Adrenal gland (tissue), 19 donors: ENCODE measurements around the gene RASA4. TPM values are rescaled to one million over a fixed set of nuclear protein-coding genes. Genes with fewer than 3 reads are reported as not detected.
"Not testable (repeated sequence)": the region's sequence is repeated elsewhere in the genome, so short reads cannot be mapped to it uniquely, and the experiment has no call there.

Source experiments
- DNase-seq, 7 donors: peaks; one replicate each; pipeline ENCODE4 v3.0.0-alpha.2; 2019 to 2020
- H3K27ac ChIP-seq, 5 donors: fragments of 200-600 bp; sonication (generic) in 4 of 5; 1 replicate in 3 of 5; 2 replicates in 2 of 5; pipeline versions ENCODE4 v1.5.1 to v1.8.0; 2016 to 2020; ENCODE audit warnings: mild to moderate bottlenecking in 1 of 5
- H3K27me3 ChIP-seq: fragments of 200-600 bp; 2 replicates; pipeline ENCODE4 v1.8.0; 2021
- H3K36me3 ChIP-seq, 2 donors: fragments of 200-600 bp; replicated peaks in 1 of 2; 1 replicate in 1 of 2; 2 replicates in 1 of 2; pipeline versions ENCODE4 v1.5.1 to v1.8.0; 2018 to 2022
- H3K4me1 ChIP-seq, 2 donors: fragments of 200-600 bp; replicated peaks in 1 of 2; 1 replicate in 1 of 2; 2 replicates in 1 of 2; pipeline versions ENCODE4 v1.5.1 to v1.8.0; 2018 to 2021
- H3K4me3 ChIP-seq, 4 donors: fragments of 200-600 bp; sonication (generic) in 3 of 4; one replicate each; pipeline ENCODE4 v1.5.1; 2016 to 2018
- H3K9me3 ChIP-seq, 3 donors: fragments of 200-600 bp; sonication (generic) in 1 of 3; replicated peaks in 1 of 3; 1 replicate in 2 of 3; 2 replicates in 1 of 3; pipeline versions ENCODE4 v1.5.1 to v1.8.0; 2016 to 2021
- WGBS, 4 donors: extraction: QIAGEN DNeasy Blood & Tissue Kit in 2 of 4; methylation state at CpG; one replicate each; pipeline versions ENCODE4 v1.1.5 to v1.1.7; 2013 to 2017; 5-methylcytosine and 5-hydroxymethylcytosine counted together
- intact Hi-C, 2 donors: fragments of 100-400 bp; cut with DNase I; formaldehyde crosslinking; loops; one replicate each; pipeline versions ENCODE4 v1.14.1 to v1.15.0; 2022 to 2023
- long read RNA-seq, 10 donors: library from polyadenylated mRNA in 3 of 10; unstranded in 2 of 10; stranded (forward) in 1 of 10; transcript quantifications; one replicate each; pipeline ENCODE4 v2.0.0 and lab custom pipeline, GENCODE V29; 2021 to 2026
- polyA plus RNA-seq, 3 donors: library from polyadenylated mRNA; stranded (reverse); fragments of 200-250 nt in 2 of 3; fragments of 350-450 nt in 1 of 3; fragmentation: Illumina TruSeq in 1 of 3; extraction: RNeasy Lipid Tissue Mini Kit (QIAGEN cat#74804) in 1 of 3; gene quantifications; one replicate each; pipeline ENCODE4 v1.2.3, GENCODE V29; 2013 to 2014
- total RNA-seq, 9 donors: library from RNA; depleted of rRNA in 4 of 9; stranded (reverse); fragments of >200 nt in 4 of 9; fragments of 120-200 nt in 1 of 9; fragmentation: NEBNext Ultra II Directional in 1 of 9; extraction: Animal tissue kit (Norgen Biotek cat#: 25700) in 1 of 9; gene quantifications; one replicate each; pipeline versions ENCODE4 v1.1.0 to v1.2.4, GENCODE V29; 2013 to 2023
- donor health status: healthy with polysubstance abuse.
- donor health status: Bipolar disorder and iron deficiency.
- donor health status: DM: yes; HTN: yes; CAD: no.
- donor health status: DM: no; HTN: no; CAD: no.
- donor health status: DM: no; HTN: no; CAD: no.
- donor health status: DM: yes; HTN: yes; CAD: no.

Gene RASA4
- total RNA-seq (100 to 1,000 TPM in 1 of 9 donors, 10 to 100 TPM in 8; 18.3 to 118 (median 51.2) TPM), polyA plus RNA-seq (100 to 1,000 TPM in 2 of 3 donors, 1 to 10 TPM in 1; 8.3 to 197 (median 115) TPM)
- long read RNA-seq, donor 1, full-length matches to known transcripts = 1 of 1 reads
- long read RNA-seq, donor 1, partial matches to known transcripts = 0 of 1 reads
- long read RNA-seq, donor 1, other reads (novel, unspliced or antisense) = 0 of 1 reads
- long read RNA-seq, donor 2 = 0 reads
- long read RNA-seq, donor 3 = 0 reads
- long read RNA-seq, donor 4, full-length matches to known transcripts = 5 of 7 reads
- long read RNA-seq, donor 4, partial matches to known transcripts = 0 of 7 reads
- long read RNA-seq, donor 4, other reads (novel, unspliced or antisense) = 2 of 7 reads
- long read RNA-seq, donor 5, full-length matches to known transcripts = 125 of 200 reads
- long read RNA-seq, donor 5, partial matches to known transcripts = 27 of 200 reads
- long read RNA-seq, donor 5, other reads (novel, unspliced or antisense) = 48 of 200 reads
- long read RNA-seq, donor 6, partial matches to known transcripts = 3 of 3 reads
- long read RNA-seq, donor 6, other reads (novel, unspliced or antisense) = 0 of 3 reads
- long read RNA-seq, donor 7 = 0 reads
- long read RNA-seq, donor 8, partial matches to known transcripts = 13 of 13 reads
- long read RNA-seq, donor 8, other reads (novel, unspliced or antisense) = 0 of 13 reads
- long read RNA-seq, donor 9 = 0 reads
- long read RNA-seq, donor 10 = 0 reads

DNA sequence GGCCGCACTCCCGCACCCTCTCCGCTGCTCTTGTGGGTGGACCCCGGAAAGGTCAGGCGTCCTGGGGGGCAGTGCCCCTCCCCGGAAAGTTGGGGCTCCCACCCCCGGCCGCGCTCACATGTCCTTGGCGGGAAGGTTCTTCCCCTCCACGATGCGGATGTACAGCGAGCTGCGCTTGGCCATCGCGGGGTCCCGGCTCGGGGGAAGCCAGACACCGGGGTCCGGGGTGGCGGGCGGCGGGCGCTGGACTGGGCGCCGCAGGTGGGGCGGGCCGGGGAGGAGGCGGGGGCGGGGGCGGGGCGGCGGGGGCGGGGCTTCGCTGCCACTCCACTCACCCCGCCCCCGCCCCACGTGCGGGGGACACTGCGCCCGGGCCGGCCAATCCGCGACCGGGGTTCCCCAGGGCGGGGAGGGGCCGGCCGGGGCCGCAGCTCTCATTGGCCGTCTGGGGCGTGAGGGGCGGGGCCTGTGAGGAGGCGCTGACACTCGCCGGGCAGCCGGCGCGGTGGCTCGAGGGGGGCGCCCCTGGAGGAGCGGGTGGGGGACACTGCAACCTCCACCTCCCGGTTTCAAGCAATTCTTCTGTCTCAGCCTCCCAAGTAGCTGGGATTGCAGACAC, at the start of gene RASA4:
Gene RASA4, minus strand, starts transcription at position 250 of the 619 bp plus-strand sequence. Its CDS starts 67 bp downstream, at position 183.
- H3K27me3 ChIP-seq, intact Hi-C loops, H3K9me3 ChIP-seq, H3K4me1 ChIP-seq, H3K27ac ChIP-seq, H3K36me3 ChIP-seq: not testable (repeated sequence)
- 0 to 1% methylated on average over 15 to 19 of the region's 62 CpGs; no CpG with 5 or more reads in 2 of the 4 donors for WGBS, 4 donors
- DNase-seq = peak; percentile 32 to 69 (median 46)
- H3K4me3 ChIP-seq = peak within 1 kb of the TSS in 1 of 4 donors; percentile 54

DNA sequence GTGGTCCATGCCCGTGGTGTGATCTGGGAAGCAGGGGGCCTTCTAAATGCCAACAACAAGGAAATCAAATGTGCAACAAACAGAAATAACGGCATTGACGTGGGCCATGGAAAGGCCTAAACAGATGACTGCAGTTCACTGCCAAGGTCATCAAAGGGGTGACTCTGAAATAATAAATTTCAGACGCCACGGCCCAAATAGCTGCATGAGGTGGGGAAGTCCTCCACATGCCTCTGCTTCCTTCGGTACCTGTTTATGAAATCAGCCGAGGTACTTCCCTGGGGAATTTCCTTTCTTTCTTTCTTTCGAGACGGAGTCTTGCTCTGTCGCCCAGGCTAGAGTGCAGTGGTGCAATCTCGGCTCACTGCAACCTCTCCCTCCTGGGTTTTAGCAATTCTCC, 48.2 kb upstream of the RASA4 start:
- DNase-seq, H3K36me3 ChIP-seq, intact Hi-C loops, H3K27me3 ChIP-seq, H3K27ac ChIP-seq, H3K9me3 ChIP-seq, H3K4me3 ChIP-seq, H3K4me1 ChIP-seq: not testable (repeated sequence)
- WGBS, 4 donors = 69 to 85% (median 72%) methylated on average over 4 to 8 of the region's 11 CpGs

DNA sequence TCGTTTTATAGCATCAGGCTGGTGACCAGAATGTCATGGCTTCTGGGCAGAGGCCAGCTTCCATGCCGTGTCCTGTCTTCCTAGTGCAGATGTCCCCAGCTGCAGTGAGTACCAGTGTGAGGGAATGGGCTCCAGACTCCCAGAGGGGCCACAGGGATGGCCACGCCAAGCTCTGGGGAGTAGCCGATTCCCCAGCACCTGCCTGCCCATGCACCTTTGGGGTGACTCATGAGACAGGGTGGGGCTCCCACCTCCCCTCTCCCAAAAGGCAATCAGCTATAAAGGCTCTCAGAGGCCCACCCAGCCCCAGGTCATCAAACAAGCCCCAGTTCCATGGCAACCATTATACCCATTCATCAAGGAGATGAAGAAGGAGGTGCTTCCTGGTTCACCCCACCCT, 33.4 kb upstream of the RASA4 start, which contains the start of gene SPDYE2B:
Gene SPDYE2B, plus strand, starts transcription at position 396 of the 400 bp plus-strand sequence. CDS start 2,030 bp downstream, outside the sequence.
- H3K27me3 ChIP-seq, H3K27ac ChIP-seq, H3K4me3 ChIP-seq, H3K36me3 ChIP-seq, DNase-seq, H3K9me3 ChIP-seq, intact Hi-C loops, H3K4me1 ChIP-seq: not testable (repeated sequence)
- WGBS, 4 donors = no CpG with 5 or more reads among the region's 4 CpGs

DNA sequence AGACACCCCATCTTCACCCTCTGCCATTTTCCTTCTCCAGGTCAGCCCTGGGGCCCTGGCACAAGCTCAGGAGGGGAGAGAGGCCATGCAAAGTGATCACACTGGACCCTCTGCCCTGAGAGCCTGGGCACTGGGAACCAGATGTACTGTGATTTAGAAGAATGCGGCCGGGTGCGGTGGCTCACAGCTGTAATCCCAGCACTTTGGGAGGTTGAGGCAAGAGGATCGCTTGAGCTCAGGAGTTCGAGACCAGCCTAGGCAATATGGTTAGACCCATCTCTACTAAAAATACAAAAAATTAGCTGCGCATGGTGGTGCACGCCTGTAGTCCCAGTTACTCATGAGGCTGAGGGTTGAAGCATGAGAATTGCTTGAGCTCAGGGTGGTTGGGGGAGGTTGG, 31.3 kb upstream of the RASA4 start:
- DNase-seq = peak in 2 of 7 donors; percentile 13 to 21
- 94 to 100% (median 97%) methylated on average over 4 to 7 of the region's 7 CpGs for WGBS, 4 donors
- H3K9me3 ChIP-seq = not testable (repeated sequence)

DNA sequence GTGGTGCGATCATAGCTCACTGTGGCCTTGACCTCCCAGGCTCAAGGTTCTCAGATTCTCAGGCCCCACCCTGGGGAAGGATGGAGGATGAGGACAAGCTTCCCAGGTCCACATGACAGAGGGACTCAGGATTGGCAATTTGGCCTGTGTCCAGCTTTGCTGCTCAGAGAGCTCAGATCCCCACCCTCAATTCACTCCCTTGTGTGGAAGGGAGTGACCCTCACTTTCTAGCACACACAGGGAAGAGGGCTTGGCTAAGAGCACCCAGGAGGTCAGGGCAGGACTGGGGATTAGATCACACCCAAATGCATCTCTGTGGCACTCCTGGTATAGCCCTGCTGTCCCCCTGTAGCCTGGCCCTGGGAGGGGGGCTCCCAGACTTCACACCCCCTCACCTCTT, 26.8 kb upstream of the RASA4 start:
- H3K9me3 ChIP-seq, H3K36me3 ChIP-seq, H3K27ac ChIP-seq, H3K27me3 ChIP-seq, H3K4me1 ChIP-seq, H3K4me3 ChIP-seq, intact Hi-C loops, DNase-seq: not testable (repeated sequence)
- WGBS, 4 donors = no CpG with 5 or more reads among the region's 1 CpG

More for the DNA sequence above, 31.3 kb upstream of the RASA4 start:
- H3K4me3 ChIP-seq, H3K27me3 ChIP-seq, H3K27ac ChIP-seq, intact Hi-C loops, H3K36me3 ChIP-seq, H3K4me1 ChIP-seq: not testable (repeated sequence)

DNA sequence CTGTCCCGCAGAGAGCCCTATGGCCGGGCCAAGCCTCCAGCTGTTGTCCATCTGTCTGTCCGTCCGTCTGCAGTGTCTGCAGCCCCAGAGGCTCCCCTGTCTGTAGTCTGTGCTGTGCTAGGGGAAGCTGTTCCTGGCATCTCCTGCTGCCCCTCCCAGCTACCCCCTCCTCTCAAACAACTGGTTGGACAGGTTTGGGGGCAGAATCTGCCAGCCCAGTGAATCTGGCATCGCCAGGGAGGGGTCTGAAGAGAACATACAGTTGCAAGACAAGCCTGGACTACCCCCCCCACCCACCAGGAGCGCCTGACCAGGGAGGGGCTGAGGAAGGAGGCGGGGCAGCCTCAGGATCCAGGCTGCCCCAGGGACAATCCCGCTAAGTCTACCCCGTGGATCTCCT, 26.1 kb upstream of the RASA4 start, which contains the start of gene UPK3BL1:
Gene UPK3BL1, minus strand, starts transcription at position 101 of the 400 bp plus-strand sequence. Its CDS starts 50 bp downstream, at position 51.
- WGBS, 4 donors = no CpG with 5 or more reads among the region's 9 CpGs
- H3K27ac ChIP-seq, H3K27me3 ChIP-seq, DNase-seq, H3K4me1 ChIP-seq, H3K4me3 ChIP-seq, H3K9me3 ChIP-seq, intact Hi-C loops, H3K36me3 ChIP-seq: not testable (repeated sequence)

DNA sequence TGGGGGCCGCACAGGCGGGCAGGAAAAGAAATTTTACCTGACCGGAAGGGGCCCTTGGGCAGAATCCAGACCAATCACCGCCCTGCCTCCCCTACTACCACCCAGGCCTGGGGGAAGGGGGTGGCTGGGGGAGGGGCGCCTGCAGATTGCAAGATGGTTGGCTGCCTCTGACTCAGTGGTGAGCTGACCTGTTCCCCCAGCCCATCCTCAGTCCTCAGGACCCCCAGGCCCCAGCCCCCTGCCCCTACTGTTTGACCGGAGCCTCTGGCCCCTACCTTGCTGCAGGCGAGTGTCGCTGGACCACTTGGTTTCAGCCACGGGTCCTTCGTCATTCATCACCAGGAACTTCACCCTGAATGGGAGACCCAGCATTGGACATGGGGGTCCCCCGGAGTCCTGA, 22.3 kb upstream of the RASA4 start:
- H3K27me3 ChIP-seq, H3K27ac ChIP-seq, H3K4me3 ChIP-seq, intact Hi-C loops, H3K36me3 ChIP-seq, H3K9me3 ChIP-seq, H3K4me1 ChIP-seq: not testable (repeated sequence)
- 60 to 93% (median 86%) methylated on average over 1 to 7 of the region's 11 CpGs for WGBS, 4 donors
- peak in 4 of 7 donors; percentile 7 to 47 (median 14) for DNase-seq

DNA sequence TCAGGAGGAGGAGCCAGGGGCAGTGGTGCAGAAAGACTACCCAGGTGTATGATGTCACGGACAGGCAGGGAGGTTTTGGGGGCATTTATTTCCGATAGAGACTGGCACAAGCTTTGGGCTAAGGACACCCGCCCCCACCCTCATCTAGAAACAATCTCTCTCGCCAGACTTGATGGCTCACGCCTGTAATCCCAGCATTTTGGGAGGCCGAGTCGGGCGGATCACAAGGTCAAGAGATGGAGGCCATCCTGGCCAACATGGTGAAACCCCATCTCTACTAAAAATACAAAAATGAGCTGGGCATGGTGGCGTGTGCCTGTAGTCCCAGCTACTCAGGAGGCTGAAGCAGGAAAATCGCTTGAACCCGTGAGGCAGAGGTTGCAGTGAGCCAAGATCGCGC, 20.4 kb upstream of the RASA4 start:
- H3K4me3 ChIP-seq, H3K27ac ChIP-seq, H3K4me1 ChIP-seq, H3K27me3 ChIP-seq, H3K9me3 ChIP-seq, H3K36me3 ChIP-seq, intact Hi-C loops: not testable (repeated sequence)
- peak in 3 of 7 donors; percentile 5 to 46 (median 13) for DNase-seq
- 87 to 100% (median 89%) methylated on average over 2 to 9 of the region's 13 CpGs for WGBS, 4 donors

DNA sequence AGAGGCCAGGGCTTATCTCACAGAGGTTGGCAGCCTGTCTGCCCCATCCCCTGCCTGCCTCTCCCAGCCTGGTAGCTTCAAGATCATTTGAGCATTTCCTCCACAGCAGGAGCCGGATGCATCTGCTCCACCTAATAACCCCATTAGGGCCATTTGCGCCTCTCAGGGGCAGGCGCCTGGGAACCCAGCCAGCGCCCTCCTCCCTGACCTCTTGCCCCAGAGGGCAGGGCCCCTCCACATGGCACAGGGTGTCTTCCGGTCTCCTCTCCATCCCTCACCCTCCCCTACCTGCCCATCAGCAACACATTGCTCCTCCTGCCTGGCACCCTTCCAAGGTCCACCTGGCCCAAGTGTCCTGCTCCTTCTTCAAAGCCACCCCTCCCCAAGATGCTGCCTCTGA, 18.8 kb upstream of the RASA4 start:
- 84% methylated on average over 3 of the region's 5 CpGs; no CpG with 5 or more reads in 3 of the 4 donors for WGBS, 4 donors

DNA sequence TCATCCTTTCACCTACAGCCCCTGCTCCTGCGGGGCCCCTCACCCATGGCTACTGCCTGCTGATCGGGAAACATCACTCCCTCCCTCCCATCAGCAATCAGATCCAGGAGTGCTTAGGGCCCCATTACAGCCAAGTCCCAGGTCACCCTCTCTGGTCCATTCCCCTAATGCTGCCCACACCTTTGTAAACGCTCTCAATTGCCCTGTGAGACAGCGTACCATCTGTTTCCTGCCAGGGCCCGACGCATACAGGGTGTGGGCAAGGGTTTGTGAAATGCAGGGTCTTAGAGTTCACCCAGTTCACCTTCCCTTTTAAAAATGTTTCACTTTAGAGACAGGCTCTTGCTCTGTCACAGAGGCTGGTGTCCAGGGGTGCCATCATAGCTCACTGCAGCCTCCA, 17.7 kb upstream of the RASA4 start:
- H3K27me3 ChIP-seq, H3K4me1 ChIP-seq, H3K36me3 ChIP-seq, H3K9me3 ChIP-seq, H3K4me3 ChIP-seq, H3K27ac ChIP-seq, intact Hi-C loops: not testable (repeated sequence)
- WGBS, 4 donors = 74 to 78% (median 78%) methylated on average over 2 to 5 of the region's 6 CpGs; no CpG with 5 or more reads in 1 of the 4 donors
- DNase-seq = peak in 3 of 7 donors; percentile 2 to 11 (median 6)

More for the DNA sequence above, 18.8 kb upstream of the RASA4 start:
- H3K4me1 ChIP-seq, H3K27me3 ChIP-seq, H3K4me3 ChIP-seq, H3K27ac ChIP-seq, H3K36me3 ChIP-seq, DNase-seq, intact Hi-C loops, H3K9me3 ChIP-seq: not testable (repeated sequence)
